ENCODE measurements around the gene ASXL3.

Gene ASXL3

GRCh38 chr18:33562741-33563140, 15.3 kb upstream of the ASXL3 start:
- Histone ChIP-seq H3K4me3 (ENCODE audit: low read length) (no peak overlapping the region), H3K36me3 (ENCODE audit: control insufficient read depth, insufficient read depth, low read length) (no peaks in the 10 kb centered on the region), H3K4me1 (ENCODE audit: control insufficient read depth, insufficient read depth, low read length) (0 out of 2 replicates have a peak, but pooled peaks cover 1% of the 10 kb centered on the region), H3K27ac (ENCODE audit: low read length) (no peak overlapping the region), H3K27me3 (ENCODE audit: control insufficient read depth, insufficient read depth, low read length) (no peaks in the 10 kb centered on the region), H3K9me3 (ENCODE audit: control insufficient read depth, insufficient read depth, low read length) (no peaks in the 10 kb centered on the region)
- WGBS (ENCODE audit: insufficient coverage, insufficient read length) = no CpG with 5 or more reads among the region's 1 CpG
- no peak for DNase-seq (ENCODE audit: low read depth, low spot score)

- no CpG with 5 or more reads among the region's 1 CpG for WGBS (ENCODE audit: insufficient coverage, insufficient read length)
- H3K9me3 ChIP-seq (ENCODE audit: control insufficient read depth, insufficient read depth, low read length) = no peaks in the 10 kb centered on the region
- no peaks in the 10 kb centered on the region for H3K4me1 ChIP-seq (ENCODE audit: control insufficient read depth, insufficient read depth, low read length)
- DNase-seq (ENCODE audit: low read depth, low spot score) = no peak
- no peak overlapping the region for H3K4me3 ChIP-seq (ENCODE audit: low read length)
- no peaks in the 10 kb centered on the region for H3K27me3 ChIP-seq (ENCODE audit: control insufficient read depth, insufficient read depth, low read length)
- H3K27ac ChIP-seq (ENCODE audit: low read length) = no peak overlapping the region
- H3K36me3 ChIP-seq (ENCODE audit: control insufficient read depth, insufficient read depth, low read length) = no peaks in the 10 kb centered on the region
Observed at GRCh38 chr18:33567705-33568104, 10.3 kb upstream of the ASXL3 start.

DNA sequence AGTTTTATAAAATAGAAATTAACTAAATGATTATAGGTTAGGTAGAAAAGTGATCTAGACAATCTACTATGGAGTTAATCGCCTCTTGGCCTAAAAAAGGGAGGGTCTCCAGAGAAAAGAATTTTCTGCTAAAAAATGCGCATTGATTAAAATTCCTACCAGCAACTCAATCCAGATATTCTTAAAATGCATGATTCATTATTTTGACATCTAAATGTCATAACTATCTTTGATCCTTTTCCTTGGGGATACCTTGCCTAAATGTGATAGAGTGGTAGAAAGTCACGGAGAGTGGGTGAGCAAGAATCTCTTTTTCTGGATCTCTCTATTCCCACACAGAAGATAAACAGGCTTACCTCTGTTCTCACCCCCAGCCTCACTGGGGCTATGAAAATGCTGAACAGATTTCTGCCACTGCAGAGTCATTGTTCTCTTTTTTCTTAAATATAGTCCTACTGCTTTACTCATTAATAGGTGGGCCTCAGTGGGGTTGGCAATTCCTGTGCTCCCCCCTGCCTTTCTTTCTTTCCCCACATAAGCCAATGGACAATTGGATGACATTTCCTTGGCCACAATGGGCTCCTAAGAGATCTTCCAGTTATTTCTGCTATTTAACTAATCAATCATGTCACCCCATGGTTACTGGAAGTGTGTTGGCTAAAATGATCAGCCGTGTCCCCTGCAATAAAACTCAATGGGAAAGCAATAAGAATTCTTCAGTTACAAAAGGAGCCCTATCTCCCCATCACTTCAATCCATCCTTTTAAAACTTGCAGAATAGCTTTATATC, 5.8 kb upstream of the ASXL3 start:
- DNase-seq (ENCODE audit: low read depth, low spot score) = no peak
- H3K27me3 ChIP-seq (ENCODE audit: control insufficient read depth, insufficient read depth, low read length) = no peaks in the 10 kb centered on the region
- WGBS (ENCODE audit: insufficient coverage, insufficient read length) = no CpG with 5 or more reads among the region's 4 CpGs
- H3K4me1 ChIP-seq (ENCODE audit: control insufficient read depth, insufficient read depth, low read length) = no peaks in the 10 kb centered on the region
- H3K36me3 ChIP-seq (ENCODE audit: control insufficient read depth, insufficient read depth, low read length) = no peaks in the 10 kb centered on the region
- no peak overlapping the region for H3K27ac ChIP-seq (ENCODE audit: low read length)
- no peak overlapping the region for H3K4me3 ChIP-seq (ENCODE audit: low read length)
- H3K9me3 ChIP-seq (ENCODE audit: control insufficient read depth, insufficient read depth, low read length) = no peaks in the 10 kb centered on the region

- no peaks in the 10 kb centered on the region for H3K4me1 ChIP-seq (ENCODE audit: control insufficient read depth, insufficient read depth, low read length)
- H3K36me3 ChIP-seq (ENCODE audit: control insufficient read depth, insufficient read depth, low read length) = no peaks in the 10 kb centered on the region
- no peaks in the 10 kb centered on the region for H3K9me3 ChIP-seq (ENCODE audit: control insufficient read depth, insufficient read depth, low read length)
- H3K27me3 ChIP-seq (ENCODE audit: control insufficient read depth, insufficient read depth, low read length) = peaks cover 3% of the 10 kb centered on the region; the same call in 1 of the 2 replicates
- no CpG with 5 or more reads among the region's 3 CpGs for WGBS (ENCODE audit: insufficient coverage, insufficient read length)
- H3K4me3 ChIP-seq (ENCODE audit: low read length) = no peak overlapping the region
- no peak for DNase-seq (ENCODE audit: low read depth, low spot score)
- H3K27ac ChIP-seq (ENCODE audit: low read length) = no peak overlapping the region
Observed at GRCh38 chr18:33573193-33573592, 4.8 kb upstream of the ASXL3 start.

DNA sequence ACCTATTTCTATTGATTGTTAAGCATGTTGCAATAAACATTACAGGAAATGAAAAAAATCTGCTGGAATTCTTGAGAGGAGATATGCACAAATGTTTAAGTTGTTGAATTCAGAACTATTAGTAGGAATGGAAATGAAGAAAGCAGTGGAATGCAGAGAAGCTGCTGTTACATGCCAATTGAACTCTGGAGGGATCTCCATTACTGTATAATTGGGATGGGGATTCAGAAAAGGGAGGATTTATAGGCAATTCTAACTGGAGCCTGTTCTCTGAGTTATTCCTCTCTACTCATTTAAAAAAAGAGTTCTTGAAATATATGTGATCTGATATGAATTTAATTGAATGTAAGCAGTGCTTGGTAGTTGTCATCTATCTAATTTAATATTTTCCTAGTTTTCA, 2.6 kb upstream of the ASXL3 start:
- Histone ChIP-seq H3K27me3 (ENCODE audit: control insufficient read depth, insufficient read depth, low read length) (peaks cover 9% of the 10 kb centered on the region; the same call in 1 of the 2 replicates), H3K9me3 (ENCODE audit: control insufficient read depth, insufficient read depth, low read length) (no peaks in the 10 kb centered on the region), H3K4me3 (ENCODE audit: low read length) (no peak overlapping the region), H3K4me1 (ENCODE audit: control insufficient read depth, insufficient read depth, low read length) (peaks cover 3% of the 10 kb centered on the region; the same call in 1 of the 2 replicates), H3K36me3 (ENCODE audit: control insufficient read depth, insufficient read depth, low read length) (no peaks in the 10 kb centered on the region), H3K27ac (ENCODE audit: low read length) (no peak overlapping the region)
- DNase-seq (ENCODE audit: low read depth, low spot score) = no peak

- Histone ChIP-seq H3K36me3 (ENCODE audit: control insufficient read depth, insufficient read depth, low read length) (no peaks in the 10 kb centered on the region), H3K27ac (ENCODE audit: low read length) (no peak overlapping the region), H3K9me3 (ENCODE audit: control insufficient read depth, insufficient read depth, low read length) (no peaks in the 10 kb centered on the region), H3K4me1 (ENCODE audit: control insufficient read depth, insufficient read depth, low read length) (peaks cover 5% of the 10 kb centered on the region; the same call in 1 of the 2 replicates), H3K4me3 (ENCODE audit: low read length) (peak overlapping the region; percentile 85; the same call in 1 of the 2 replicates), H3K27me3 (ENCODE audit: control insufficient read depth, insufficient read depth, low read length) (peaks cover 9% of the 10 kb centered on the region; the same call in 1 of the 2 replicates)
- WGBS (ENCODE audit: insufficient coverage, insufficient read length) = no CpG with 5 or more reads among the region's 5 CpGs
- DNase-seq (ENCODE audit: low read depth, low spot score) = no peak
Observed at GRCh38 chr18:33576999-33577646, 896 bp upstream of the ASXL3 start.

DNA sequence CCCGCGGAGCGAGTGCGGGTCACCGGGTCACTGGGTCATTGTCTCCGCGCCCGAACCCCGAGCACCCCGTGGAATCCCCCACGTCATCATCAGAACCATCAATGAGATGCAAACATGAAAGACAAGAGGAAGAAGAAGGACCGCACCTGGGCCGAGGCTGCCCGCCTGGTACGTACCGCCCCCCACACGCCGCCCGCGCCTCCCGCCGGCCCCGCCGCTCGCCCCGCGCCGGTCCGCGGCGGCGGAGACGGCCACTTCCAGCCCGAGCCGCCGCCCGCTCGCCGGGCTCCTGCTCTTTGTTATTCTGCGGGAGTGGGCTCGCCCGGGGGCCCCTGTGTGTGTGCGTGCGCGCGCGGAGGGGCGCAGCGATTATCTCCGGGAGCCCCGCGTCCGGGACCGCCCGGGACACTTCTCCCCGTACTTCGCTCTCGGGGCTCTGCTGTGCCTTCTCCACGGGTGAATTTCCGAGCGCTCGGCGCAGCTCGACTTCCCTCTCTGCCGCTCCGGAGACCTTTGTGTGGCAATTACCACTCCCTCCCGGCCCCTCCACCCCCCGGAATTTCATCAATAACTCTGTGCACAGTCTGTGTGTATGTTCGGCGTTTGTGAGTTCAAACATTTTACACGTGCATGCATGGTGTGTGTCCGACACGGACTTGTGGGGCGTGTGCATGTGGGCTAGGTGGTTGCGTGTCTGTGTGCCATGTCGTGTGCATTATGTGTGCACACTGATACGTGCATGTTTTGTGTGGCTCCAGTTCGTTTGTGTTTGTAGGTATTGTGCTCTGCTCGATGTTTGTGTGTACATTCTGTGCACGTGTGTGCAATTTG, 714 bp downstream of the ASXL3 start:
- no CpG with 5 or more reads among the region's 80 CpGs for WGBS (ENCODE audit: insufficient coverage, insufficient read length)
- no peak for DNase-seq (ENCODE audit: low read depth, low spot score)
- Histone ChIP-seq H3K9me3 (ENCODE audit: control insufficient read depth, insufficient read depth, low read length) (no peaks in the 10 kb centered on the region), H3K27ac (ENCODE audit: low read length) (no peak overlapping the region), H3K4me1 (ENCODE audit: control insufficient read depth, insufficient read depth, low read length) (peaks cover 5% of the 10 kb centered on the region; the same call in 1 of the 2 replicates), H3K27me3 (ENCODE audit: control insufficient read depth, insufficient read depth, low read length) (peaks cover 9% of the 10 kb centered on the region; the same call in 1 of the 2 replicates), H3K36me3 (ENCODE audit: control insufficient read depth, insufficient read depth, low read length) (no peaks in the 10 kb centered on the region), H3K4me3 (ENCODE audit: low read length) (peak overlapping the region; percentile 91; the same call in 1 of the 2 replicates)

DNA sequence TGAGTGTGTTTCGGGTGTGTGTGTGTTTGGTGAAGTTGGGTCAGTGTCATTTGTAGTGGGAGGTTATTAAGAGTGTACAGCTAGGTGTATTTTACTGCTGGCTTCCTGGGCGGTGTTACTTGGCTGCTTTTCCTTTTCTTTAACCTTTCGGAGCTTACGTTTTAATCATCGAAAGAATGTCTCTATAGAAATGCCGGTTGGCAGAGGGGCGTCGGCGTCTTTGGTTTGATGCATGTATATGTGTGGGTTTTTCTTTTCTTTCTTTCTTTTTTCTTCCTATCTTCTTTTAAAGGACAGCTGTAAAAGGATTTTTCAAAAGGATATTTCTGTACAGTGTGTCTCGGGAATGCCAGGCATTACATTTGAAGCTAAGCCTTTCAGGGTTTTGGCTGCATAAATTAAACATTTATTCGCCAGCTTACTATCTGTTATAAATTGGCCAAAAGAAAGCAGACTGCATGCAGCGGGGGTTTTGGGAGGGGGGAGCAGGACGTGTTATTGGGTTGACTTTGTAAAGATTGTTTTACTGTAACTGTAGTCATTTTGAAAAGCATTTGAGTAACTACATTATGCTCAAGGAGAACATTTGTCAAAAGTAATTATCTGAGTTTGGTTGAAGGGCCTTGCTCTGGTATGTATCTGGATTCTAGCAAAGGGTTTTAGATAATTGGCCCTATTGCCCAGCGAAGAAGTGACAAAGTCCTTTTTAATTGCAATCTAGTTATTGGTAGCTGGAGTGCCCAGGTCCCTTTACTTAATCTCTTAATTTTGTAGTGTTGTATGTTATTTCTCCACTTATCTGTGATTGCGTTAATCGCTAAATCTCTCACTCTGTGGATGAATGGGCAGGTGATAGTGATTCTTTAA, 1.6 kb downstream of the ASXL3 start:
- no peak for DNase-seq (ENCODE audit: low read depth, low spot score)

DNA sequence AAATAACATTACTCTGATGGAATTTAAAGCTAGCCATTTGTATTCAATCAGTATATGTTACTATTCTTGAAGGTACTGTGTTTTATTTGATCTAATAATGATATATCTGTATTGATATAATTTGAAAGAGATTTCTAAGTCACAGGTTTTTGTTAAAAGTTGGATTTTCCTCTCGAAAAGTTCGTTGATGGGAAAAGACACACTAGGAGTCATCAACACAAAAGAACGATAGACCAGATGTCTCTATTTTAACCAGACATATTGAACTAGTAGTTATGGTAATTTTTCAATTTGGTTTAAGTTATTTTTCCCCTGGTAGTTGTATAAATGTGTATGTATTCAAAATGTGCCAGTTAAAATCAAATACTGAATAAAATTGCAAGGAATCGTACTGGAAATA, 2.5 kb downstream of the ASXL3 start:
- no peak overlapping the region for H3K27ac ChIP-seq (ENCODE audit: low read length)
- no peak overlapping the region for H3K4me3 ChIP-seq (ENCODE audit: low read length)
- H3K9me3 ChIP-seq (ENCODE audit: control insufficient read depth, insufficient read depth, low read length) = no peaks in the 10 kb centered on the region
- no peaks in the 10 kb centered on the region for H3K36me3 ChIP-seq (ENCODE audit: control insufficient read depth, insufficient read depth, low read length)
- DNase-seq (ENCODE audit: low read depth, low spot score) = no peak
- WGBS (ENCODE audit: insufficient coverage, insufficient read length) = no CpG with 5 or more reads among the region's 4 CpGs
- H3K27me3 ChIP-seq (ENCODE audit: control insufficient read depth, insufficient read depth, low read length) = peaks cover 9% of the 10 kb centered on the region; the same call in 1 of the 2 replicates
- H3K4me1 ChIP-seq (ENCODE audit: control insufficient read depth, insufficient read depth, low read length) = peaks cover 6% of the 10 kb centered on the region; the same call in 1 of the 2 replicates

More for the DNA sequence above, 1.6 kb downstream of the ASXL3 start:
- Histone ChIP-seq H3K9me3 (ENCODE audit: control insufficient read depth, insufficient read depth, low read length) (no peaks in the 10 kb centered on the region), H3K4me1 (ENCODE audit: control insufficient read depth, insufficient read depth, low read length) (peaks cover 6% of the 10 kb centered on the region; the same call in 1 of the 2 replicates), H3K27ac (ENCODE audit: low read length) (no peak overlapping the region), H3K27me3 (ENCODE audit: control insufficient read depth, insufficient read depth, low read length) (peaks cover 9% of the 10 kb centered on the region; the same call in 1 of the 2 replicates), H3K36me3 (ENCODE audit: control insufficient read depth, insufficient read depth, low read length) (no peaks in the 10 kb centered on the region), H3K4me3 (ENCODE audit: low read length) (peak overlapping the region; percentile 91; the same call in 1 of the 2 replicates)
- WGBS (ENCODE audit: insufficient coverage, insufficient read length) = 100% methylated on average over 1 of the region's 16 CpGs
